Pons (tissue), 1 donor: Measurements from ENCODE around the gene MYH6.

ENCODE experiments used
- DNase-seq: peaks from one replicate; pipeline ENCODE4 v3.0.0-alpha.2; 2016; ENCODE audit warnings: low spot score

The MYH6 gene

GRCh38 chr14:23355871-23356435 lies 52.1 kb downstream of the MYH6 start:
- no peak for DNase-seq

GRCh38 chr14:23354990-23355389 lies 53.1 kb downstream of the MYH6 start:
- DNase-seq, result no peak

- DNase-seq, result no peak
Observed at GRCh38 chr14:23353433-23353780, 54.7 kb downstream of the MYH6 start.

GRCh38 chr14:23352506-23353432 lies 55.3 kb downstream of the MYH6 start, which contains the start of gene SLC22A17:
SLC22A17 (minus strand) TSS chr14:23352887.
- peak; percentile 94 for DNase-seq

GRCh38 chr14:23351681-23352505 lies 56.2 kb downstream of the MYH6 start:
- no peak for DNase-seq

- no peak for DNase-seq
Observed at GRCh38 chr14:23349156-23349845, 58.8 kb downstream of the MYH6 start.

- no peak for DNase-seq
Observed at GRCh38 chr14:23348297-23348655, 59.8 kb downstream of the MYH6 start.

GRCh38 chr14:23347406-23348296 lies 60.4 kb downstream of the MYH6 start:
- DNase-seq, result no peak

GRCh38 chr14:23346693-23347405 lies 61.2 kb downstream of the MYH6 start:
- DNase-seq, result no peak

- no peak for DNase-seq
Observed at GRCh38 chr14:23345987-23346692, 61.9 kb downstream of the MYH6 start.

- DNase-seq, result no peak
Observed at GRCh38 chr14:23344481-23344880, 63.6 kb downstream of the MYH6 start.

GRCh38 chr14:23339506-23340268 lies 68.4 kb downstream of the MYH6 start:
- DNase-seq, result no peak

- no peak for DNase-seq
Observed at GRCh38 chr14:23335623-23336022, 72.5 kb downstream of the MYH6 start.
